DMS53 treated with DMSO at 0.1 percent for 48 hours (cell line): Measurements from ENCODE around the gene RPP40.

Source experiments
- DNase-seq: peaks from one replicate; lab custom pipeline; 2025; ENCODE audit not compliant: unreplicated experiment; lab: John Stamatoyannopoulos, UW

RPP40 gene

DNA sequence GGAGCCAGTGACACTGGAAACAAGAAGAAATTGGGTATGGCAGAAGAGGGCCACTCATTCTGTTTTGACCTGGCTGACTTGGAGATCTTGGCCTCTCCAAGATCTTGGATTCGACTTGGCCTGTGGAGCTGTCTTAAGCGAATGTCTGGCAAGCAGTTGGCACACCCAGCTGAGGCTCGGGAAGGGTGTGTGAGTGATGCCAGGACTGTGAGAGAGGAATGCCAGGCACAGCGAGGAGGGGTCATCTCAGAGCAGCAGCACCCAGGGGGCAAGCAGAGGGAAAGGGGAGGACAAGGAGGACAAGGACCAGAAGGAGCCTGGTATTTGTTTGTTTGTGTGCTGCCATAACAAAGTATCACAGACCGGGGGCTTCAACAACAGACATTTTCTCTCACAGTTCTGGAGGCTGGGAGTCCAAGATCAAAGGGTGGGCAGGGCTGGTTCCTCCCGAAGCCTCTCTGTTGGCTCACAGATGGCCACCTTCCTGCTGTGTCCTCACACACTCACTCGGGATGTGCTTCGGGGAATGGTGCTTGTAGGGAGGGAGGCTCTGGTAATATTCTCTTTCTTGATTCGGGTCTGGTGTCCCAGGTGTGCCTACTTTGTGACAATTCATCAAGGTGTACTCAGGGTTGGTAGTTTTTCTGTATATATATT is 33.0 kb downstream of the RPP40 start:
- no peak for DNase-seq

DNA sequence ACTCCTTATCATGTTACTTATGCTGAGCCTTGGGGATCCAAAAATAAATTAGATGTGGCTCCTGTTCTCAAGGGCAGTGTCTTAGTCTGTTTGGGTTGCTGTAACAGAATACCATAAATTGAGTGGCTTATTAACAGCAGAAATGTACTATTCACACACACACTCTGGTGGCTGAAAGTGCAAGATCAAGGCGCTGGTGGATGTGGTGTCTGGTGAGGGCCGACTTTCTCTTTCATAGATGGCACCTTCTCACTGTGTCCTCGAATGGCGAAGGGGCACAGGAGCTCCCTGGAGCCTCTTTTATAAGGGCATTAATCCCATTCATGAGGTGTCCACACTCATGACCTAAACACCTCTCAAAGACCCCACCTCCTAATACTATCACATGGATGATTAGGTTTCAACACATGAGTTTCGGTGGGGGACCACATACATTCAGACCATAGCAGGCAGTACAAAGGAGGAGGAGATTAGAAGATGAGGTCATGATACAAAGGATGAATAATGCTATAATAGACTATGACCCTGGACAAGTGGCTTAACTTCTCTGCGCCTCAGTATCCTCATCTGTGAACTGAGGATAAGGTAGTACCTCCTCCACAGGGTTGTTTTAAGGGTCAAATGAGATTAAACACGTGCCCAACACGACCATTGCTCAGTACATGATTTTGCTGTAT is 34.1 kb downstream of the RPP40 start:
- DNase-seq, result no peak

GRCh38 chr6:4967301-4968030 is 36.4 kb downstream of the RPP40 start:
- DNase-seq, result no peak

GRCh38 chr6:4965562-4966389 is 38.1 kb downstream of the RPP40 start:
- DNase-seq, result no peak

- no peak for DNase-seq
These were observed 38.9 kb downstream of the RPP40 start for GRCh38 chr6:4964675-4965561.

GRCh38 chr6:4962905-4963304 is 40.9 kb downstream of the RPP40 start:
- DNase-seq, result no peak

DNA sequence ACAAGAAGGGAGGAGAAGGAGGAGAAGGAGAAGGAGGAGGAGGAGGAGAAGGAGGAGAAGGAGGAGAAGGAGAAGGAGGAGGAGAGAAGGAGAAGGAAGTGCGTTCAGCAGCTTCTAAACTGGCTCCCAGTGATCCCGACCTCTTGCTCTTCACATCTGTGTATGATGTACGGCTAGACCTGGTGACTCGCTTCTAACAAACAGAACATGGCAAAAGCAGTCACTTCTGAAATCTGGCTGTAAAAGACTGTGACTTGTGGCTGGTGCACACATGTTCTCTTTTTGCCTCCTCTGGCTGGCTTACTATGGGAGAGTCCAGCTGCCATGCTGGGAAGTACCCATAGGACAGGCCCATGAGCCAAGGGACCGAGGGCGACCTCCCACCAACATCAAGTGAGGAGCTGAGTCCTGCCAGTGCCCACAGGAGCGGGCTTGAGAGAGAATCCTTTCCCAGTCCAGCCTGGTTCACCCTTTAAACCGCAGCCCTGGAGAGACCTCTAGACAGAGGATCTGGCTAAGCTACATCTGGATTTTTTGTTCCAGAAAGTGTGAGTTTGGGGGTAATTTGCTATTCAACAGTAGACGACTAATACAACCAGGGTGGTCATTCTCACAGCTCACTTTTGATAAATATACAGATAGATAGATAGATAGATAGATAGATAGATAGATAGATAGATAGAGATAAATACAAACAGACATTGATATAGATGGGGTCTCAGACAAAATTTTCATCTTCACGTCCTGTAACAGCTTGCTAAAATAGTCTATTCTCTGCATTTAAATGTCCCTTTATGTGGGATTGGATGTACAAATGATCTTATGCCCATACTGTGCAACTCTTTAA is 42.3 kb downstream of the RPP40 start:
- DNase-seq, result no peak

GRCh38 chr6:4958624-4959023 is 45.2 kb downstream of the RPP40 start:
- DNase-seq, result no peak

- DNase-seq, result no peak
These were observed 46.2 kb downstream of the RPP40 start for GRCh38 chr6:4957521-4958231.

DNA sequence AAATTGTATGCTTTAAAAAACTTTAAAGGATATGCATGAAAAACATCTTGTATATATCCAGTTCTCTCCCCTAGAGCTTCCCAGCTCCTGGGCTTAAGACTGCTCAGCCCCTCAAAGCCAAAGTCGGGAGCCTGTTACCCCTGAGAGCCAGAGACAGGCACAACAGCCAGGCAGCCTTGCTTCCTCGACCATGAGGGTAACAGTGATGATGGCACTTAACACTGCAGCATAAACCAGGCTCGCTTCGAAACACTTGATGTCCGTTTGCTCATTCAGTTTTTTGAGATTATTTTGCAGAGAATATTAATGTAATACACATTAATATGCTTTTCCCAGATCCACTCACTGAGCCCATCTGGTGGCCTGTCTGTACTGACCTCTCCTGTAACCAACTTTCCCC is 47.2 kb downstream of the RPP40 start:
- no peak for DNase-seq

DNA sequence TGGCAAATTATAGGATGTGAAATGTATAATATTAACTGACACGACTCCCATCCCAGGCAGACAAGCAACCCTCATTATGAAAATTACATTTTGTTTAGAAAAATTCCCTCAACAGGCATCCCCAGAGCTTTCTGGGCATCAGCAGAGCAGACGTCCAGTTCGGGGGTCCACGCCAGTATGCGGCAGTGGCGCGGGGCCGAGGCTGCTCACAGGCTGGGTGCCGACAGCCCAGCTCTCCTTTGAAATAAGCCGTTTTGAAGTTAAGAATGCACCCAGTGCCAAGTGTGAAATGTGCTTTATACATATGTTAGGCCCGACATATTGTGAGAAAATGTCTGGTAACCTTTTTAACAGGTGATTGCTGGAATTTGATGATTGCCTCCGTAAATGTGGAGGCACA is 50.4 kb downstream of the RPP40 start:
- no peak for DNase-seq

- peak; percentile 26 for DNase-seq
These were observed 52.9 kb downstream of the RPP40 start for GRCh38 chr6:4950836-4951533.

DNA sequence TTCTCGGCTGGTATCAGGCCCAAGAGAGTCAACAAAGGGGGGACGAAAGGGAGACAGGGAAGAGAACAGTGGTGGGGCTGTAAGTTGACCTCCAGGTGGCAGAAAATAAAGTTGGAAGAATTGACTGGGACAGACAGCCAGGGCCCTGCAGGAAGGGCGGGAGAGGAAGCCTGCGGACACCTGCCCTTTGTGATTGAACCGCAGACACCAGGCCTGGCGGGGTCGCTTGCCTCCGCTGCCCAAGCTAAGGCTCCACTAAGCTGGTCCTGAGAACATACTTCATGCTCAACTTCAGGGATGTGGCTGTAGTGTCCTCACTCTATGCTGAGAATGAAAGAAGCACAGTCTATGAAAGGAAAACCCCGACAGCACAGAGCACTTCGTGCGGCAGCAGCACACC is 53.8 kb downstream of the RPP40 start:
- no peak for DNase-seq

DNA sequence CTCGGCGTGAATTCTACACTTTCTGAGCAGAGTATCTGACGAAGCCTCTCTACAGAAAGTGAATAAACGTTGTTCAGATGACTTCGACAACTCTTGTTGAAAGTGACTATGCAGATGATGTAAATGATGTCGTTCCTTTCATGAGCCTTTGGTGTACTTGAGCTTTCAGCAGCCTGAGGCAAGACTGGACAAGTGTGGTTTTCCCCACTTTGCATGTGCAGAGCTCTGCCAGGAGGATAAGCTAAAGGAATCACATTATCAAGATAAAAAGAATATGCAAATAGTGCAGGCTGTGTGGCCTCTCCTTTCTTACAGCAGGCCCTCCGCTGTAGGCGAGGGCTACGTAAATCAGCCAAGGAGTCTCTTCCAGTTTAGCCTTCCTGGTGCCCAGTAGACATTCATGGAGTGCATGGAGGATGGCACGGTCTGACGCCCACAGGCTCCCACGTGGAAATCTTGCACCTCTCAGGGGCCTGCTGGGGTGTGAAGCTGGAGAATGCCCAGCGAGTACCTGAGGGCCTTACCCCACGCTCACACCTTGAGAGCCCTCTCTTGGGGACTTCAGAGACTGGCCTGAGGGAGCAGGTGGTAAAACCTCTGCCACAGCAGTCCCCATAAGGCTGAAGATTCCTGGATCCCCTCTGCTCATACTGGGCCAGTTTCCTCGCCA is 54.9 kb downstream of the RPP40 start:
- no peak for DNase-seq

DNA sequence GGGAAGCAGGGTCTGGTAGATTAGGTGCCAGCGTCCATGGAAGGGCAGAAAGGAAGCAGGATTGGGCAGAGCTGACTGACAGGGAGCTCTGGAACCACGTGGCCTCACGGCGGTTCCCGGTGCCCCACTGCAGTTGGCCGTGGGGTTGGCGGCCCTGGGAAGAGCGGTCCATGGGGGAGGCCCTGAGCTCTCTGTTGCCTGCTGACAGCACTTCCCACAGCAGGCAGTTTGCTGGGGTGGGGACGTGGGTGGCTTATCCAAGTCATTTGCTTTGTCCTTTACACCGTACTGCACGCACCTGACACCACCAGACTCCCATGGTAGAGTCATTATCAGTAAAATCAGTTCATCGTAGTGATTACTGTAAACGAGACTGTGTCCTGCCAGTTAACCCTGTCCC is 56.1 kb downstream of the RPP40 start:
- no peak for DNase-seq

GRCh38 chr6:4946521-4946920 is 57.3 kb downstream of the RPP40 start:
- no peak for DNase-seq
